Activated T-cell treated with anti-CD3 and anti-CD28 coated beads, Interleukin-2, amount 50 U/mL, for 48 hours (primary cell): ENCODE results near the gene KAZN.

Experiments used
- DNase-seq, 2 experiments: peaks; one replicate each; pipeline ENCODE4 v3.0.0-alpha.2; 2020

KAZN gene

DNA sequence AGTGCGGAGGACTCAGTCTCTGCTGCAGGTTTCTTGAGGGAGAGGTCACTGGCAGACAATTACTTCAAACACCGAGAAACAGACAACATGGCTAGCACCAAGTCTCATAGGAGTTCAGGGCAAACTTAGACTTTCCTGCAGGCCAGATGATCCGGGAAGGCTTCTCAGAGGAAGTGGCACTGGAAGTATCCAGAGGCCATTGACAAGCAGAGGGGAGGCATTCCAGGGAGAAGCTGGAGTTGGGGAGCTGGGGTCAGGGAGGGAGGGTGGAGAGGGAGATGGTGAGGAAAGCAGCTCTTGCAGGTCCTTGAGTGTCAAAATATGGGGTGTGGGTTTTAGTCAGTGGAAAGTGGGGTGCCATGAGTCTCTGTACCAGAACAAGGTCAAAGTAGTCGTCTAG lies 147.9 kb downstream of the KAZN start:
- no peak for DNase-seq

DNA sequence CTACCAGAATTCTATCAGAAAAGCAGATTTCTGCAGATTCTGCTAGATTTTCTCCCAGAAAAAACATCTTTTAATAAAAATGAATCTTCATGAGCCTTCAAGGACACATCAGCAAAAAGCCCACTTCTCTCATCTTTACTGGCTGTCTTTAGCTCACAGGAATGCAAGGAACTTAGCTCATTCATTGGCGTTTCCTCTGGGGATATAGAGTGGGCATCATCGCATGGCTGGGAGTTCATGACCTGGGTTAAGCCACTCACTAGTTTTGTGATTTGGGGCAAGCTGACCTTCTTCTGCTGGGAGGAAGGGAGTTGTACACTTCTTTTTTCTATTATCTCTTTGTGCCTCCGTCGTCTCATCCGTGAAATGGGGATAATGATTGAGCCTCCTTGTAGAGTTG lies 149.7 kb downstream of the KAZN start:
- no peak for DNase-seq

DNA sequence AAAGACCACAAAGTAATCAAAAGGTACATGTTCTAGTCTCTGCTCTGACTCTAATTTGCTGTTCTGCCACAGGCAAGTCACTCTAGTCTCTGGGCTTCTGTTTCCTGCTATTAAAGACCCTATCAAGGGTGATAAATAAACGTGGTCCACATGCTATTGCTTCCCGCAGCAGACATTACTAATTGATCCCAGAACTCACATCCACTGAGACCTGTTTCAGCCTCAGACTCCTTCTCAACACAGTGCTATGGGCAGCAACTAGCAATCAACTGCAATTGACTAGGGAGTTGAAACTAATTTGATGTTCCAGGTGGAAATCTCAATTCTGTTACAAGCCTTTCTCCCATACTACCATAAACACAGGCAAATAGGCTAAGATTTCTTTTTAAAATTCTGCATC lies 150.5 kb downstream of the KAZN start:
- no peak for DNase-seq

DNA sequence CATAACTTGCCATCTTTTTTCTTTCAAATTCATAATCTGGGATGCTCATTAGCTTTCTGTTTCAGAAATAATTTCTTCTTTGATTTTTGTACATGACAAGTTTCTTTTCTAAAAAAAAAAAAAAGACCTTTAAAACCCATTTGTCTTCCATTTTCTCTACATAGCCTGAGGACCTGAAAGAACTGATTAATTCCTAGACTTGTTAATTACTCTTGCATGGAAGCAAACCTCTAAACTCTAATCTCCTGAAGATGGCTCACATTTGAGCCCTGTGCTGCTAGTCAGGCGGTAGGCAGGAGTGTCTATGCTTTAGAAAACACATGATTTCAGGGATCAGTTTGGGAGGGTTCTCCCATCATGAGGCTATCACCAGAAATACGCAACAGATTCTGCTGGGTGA lies 152.0 kb downstream of the KAZN start:
- DNase-seq = no peak

DNA sequence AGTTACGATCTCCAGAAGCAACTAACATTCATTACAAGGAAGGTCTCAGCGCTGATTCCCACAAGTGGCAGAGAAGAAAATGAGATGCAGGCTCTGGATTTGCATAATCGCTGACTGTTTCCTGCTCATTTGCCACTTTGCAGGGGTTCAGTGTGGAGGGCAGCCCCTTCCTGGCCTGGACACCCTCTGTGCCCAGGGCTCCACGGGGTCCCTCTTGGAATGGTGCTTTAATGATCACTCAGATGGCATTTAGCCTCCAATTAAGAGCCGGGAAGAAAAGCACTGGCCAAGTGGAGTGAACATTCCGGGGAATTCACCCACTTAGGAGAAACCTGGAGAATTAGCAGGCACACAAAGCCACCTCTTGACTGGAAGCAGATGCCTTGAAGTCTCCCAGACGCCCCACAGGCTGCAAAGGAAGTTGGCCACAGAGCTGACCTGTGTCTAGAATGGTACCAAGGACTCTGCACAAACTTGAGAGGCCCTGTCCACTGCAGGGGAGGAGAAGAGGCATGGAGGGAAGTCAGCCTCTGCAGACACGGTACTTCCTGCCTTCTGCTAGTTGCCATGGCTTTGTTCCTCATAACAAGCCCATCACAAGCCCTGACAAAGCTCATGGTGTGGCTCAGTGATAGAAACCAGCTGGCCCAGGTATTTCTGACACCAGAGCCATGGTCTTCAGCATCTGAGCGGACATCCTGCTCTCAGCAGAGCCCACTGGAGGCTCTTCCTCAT lies 157.2 kb downstream of the KAZN start:
- no peak for DNase-seq

DNA sequence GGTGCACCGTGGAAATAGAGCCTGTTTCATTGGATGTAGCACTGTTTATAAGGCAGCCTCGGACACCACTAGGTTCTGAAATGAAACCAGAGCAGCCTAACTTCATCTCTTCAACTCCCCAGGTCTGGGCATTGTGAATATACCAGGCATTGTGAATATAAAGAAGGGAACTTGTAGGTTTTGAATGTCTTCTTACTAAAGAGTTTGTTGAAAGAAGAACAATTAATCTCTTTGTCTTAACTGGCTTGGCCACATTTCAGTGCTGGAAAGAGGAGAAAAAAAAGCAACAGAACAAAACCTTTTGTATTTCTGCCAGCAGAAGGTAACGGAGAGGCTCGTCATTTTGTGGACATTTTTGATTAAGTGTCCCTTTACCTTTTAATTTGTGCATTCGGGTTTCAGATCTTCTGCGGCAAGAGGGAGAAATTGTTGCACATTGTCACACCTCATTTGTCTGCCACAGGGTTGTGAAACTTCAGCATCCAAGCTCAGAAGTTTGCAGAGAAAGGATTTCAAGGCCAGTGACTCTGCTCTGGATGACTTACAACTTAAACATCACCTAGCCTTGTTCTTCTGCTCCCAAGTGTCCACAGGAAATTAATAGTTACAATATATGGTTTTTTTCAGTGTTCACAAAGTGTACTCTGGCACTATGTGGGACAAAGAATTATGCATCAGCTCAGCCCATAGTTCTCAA lies 158.3 kb downstream of the KAZN start:
- no peak for DNase-seq

DNA sequence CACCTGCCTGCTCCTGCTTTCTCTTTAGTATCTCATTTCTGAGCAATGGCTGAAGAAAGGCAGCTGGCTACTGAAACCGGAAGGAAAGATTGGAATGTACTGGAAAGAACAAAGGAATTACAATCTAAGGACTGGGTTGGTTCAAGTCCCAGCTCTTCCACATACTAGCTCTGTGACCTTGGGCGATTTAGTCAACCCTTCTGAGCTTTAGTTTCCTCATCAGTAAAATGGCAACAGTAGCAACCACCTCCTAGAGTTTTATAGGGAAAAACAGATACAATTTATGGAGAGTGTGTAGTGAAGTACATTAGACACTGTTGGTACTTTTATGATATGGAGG lies 158.8 kb downstream of the KAZN start:
- DNase-seq = no peak

DNA sequence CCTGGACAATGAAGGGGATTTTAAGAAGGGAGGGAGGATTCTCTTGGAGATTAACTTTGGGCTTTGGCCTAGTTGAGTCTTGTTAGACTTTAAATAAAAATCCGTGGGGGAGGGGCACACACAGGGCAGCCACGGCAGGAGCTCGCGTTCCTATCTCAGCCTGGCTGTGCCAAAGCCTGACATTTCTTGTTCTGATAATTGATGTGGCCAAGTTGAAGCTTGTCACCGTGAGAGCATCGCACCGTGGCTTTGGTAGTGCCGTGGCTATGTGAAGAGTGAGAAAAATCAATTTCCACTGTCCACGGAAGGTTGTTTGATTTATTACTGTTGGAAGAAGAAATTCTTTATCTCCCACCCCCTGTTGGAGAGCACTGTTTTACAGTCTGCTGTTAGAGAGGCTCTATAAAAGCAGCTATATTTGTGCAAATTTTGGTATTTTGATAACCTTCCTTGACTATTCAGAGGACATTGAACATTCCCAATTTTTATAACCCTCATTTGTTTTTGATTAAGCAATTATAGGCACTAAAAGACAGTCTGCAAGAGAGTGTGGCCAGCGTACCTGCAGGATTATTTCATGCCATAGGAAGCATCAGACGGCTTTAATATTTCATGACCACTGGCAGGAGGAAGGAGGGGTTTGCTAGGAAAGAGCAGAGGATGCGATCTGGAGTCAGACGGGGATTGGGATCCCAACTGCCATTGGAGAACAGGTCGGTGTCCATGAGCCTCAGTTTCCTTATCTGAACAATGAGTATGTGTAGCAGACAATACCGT lies 160.7 kb downstream of the KAZN start:
- DNase-seq = no peak

DNA sequence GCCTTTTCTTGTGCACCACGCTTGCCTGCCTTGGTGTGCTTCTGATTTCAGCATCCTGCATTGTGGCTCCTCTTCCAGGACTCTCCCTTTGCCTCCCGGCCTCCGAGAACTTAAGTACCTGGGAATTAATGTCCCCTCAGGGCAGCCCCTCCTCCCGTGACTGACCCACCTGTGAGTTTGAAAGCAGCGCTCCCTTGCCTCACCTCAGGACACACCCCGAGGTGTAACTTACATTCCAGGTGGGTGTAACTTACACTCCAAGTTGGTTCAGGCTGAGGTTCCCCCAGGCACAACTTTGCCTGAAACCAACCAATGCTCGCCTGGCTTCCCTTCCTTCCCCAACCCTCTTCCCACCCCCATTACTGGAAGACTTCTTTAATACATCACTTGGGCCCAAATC lies 161.4 kb downstream of the KAZN start:
- no peak for DNase-seq

DNA sequence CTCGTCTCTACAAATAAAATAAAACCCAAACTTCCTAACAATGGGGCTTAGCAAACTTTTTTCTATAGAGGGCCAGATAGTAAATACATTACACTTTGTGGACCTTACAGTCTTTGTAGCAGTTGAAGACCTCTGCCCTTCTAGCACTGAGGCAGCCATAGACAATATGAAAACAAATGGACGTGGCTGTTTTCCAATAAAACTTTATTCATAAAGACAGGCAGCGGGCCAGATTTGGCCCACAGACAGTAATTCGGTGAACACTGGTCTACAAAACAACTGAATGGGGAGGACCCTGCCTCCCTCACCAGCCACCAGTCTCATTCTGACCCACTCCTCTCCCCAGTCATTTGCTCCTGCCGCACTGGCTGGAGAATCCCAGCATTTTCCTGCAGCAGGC lies 162.3 kb downstream of the KAZN start:
- DNase-seq = no peak

DNA sequence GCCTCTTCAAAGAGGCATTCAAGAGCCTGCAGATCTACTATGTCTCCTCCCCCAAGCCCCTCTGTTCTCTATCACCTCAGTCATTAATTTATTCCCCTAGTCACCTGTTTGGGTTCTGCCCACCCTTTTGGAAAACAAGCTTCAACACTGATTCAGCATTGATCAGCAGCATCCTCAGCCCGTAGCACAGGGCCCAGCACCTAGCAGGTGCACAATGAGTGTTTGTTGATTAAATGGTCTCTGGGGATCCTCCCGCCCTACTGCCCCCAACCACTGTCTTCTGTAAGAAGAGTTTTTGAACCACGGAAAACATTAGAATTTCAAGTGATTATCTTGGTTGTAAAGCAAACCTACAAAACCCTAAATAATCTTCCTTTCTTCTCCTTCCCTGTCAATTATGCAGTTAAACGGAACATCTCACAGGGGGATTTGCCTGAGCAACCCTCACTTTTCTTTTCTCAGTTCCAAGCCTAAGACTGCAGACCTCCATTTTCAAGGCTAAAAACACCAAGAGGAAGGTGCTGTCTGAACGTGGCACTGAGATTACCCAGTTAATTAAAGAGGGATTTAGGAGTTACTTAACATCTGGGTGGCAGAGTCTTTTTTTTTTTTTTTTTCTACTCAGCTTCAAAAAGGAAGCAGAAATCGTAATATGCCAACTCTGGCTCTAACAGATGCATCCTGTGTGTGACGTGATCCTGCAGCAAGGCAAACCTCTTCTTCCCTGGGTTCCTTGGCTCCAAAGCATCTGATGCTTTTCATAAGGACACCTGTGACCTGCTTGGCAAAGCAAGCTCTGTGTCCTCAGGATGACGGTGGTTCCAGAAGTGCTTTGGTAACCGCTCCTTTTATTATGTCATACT lies 163.0 kb downstream of the KAZN start:
- DNase-seq = no peak

DNA sequence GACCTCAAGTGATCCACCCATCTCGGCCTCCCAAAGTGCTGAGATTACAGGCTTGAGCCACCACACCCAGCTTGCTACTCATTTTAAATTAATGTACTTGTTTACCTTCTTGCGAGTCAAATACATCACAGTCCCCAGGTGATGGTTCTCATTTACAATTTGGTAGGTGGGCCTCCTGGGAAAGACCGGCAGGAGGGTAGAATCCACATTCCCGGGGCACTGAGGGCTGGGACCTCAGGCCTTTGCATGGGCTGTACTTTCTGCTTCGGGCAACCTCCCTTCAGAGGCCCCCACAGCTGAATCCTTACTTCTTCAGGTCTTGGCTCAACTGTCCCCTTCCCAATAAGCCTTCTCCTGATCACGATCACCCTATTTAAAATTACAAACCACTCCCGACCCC lies 165.5 kb downstream of the KAZN start:
- no peak for DNase-seq

DNA sequence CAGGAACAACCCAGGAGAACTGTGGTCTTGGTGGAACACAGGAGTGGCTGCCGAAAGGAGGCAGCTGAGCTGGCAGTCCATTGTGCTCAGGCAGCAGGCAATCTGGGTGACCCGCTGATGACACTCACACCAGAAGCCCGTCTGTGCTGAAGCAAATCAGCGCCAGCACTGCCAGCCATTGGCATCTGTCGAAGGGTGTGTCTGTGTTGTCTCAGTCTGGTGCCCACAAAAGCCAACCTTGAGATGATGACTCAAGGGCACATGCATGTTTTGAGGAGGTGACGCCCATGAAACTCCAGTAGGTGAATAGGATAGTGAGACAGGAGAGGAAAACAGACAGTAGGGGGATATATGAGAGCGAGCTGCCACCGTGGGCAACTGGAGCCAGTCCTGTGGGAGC lies 167.3 kb downstream of the KAZN start:
- no peak for DNase-seq

DNA sequence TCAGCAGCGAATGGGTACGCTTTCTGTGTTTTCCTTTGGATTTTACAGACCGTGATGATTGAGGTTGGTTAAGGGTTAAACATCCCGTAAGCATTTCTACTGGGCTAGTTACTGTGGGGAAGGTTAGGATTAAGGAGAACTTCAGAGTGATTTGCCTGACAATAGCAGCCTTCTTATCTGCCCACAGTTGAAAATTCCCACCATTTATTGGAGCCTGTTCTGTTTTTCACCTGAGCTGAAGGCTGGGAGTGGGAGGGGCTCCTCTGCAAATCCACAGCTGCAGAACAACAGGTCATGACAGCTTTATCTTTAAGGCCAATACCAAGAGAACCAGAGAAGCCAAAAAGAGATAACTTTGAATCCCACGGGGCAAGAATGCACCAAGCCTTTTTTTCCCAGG lies 168.6 kb downstream of the KAZN start:
- DNase-seq = no peak

DNA sequence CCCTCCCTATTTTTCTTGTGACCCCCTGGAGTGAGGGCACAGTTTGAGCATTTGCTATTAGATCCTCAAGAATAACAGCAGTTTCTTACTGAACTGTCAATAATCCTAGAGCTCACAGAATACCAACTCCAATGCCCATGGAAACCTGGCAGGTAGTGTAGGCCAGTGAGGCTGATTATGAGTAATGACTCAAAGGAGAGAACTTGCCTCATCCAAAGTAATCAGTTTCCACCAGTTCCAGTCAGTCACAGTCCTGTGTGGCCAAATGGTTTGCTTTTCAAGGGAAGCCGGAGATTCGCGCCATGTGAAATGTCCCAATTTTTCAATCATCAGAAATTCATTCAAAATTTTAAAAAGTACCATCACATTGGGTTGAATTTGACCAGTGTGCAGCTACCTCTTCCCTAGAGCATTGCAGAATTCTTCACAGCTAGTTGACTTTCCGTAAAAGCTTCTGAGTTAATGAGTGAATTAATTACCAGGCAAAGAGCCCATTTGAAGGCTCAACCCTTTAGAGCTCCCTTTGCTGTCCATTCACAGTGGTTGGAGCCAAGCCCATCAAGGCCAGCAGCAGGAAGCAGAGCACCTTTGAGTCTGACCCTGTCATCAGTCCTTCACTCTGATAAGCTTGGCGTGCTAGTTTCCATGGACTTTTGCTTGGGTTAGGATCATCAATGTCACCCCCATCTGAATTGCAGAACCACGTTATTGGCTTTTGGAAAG lies 170.3 kb downstream of the KAZN start:
- DNase-seq = no peak

DNA sequence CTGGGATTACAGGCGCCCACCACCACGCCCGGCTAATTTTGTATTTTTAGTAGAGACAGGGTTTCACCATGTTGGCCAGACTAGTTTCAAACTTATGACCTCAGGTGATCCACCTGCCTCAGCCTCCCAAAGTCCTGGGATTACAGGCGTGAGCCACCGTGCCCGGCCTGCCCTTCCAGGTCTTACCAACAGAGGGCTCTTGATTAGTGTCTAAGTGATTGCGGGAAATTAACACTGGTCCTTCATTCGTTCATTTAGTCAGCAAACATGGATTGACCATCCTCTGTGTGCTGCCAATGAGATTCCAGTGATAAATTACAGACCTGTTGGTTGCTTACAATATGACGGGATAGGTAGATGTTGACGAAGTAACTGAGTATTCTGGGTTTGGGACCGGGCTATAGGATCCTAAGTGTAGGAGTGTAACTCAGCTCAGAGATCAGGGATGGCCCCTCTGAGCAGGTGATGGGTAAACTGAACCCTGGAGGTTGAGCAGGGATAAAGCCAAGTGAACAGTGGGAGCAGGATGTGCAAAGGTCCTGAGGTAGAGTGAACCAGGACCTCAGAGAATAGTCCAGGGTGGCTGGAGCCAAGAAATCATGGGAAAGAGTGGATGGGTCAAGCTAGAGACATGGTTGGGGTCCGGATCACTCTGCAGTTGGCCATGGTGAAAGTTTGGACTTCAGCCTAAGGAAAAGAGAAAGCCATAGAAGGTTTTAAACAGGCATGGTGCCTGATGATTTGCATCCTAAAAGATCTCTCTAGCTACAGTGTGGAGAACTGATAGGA lies 171.2 kb downstream of the KAZN start:
- DNase-seq = no peak

DNA sequence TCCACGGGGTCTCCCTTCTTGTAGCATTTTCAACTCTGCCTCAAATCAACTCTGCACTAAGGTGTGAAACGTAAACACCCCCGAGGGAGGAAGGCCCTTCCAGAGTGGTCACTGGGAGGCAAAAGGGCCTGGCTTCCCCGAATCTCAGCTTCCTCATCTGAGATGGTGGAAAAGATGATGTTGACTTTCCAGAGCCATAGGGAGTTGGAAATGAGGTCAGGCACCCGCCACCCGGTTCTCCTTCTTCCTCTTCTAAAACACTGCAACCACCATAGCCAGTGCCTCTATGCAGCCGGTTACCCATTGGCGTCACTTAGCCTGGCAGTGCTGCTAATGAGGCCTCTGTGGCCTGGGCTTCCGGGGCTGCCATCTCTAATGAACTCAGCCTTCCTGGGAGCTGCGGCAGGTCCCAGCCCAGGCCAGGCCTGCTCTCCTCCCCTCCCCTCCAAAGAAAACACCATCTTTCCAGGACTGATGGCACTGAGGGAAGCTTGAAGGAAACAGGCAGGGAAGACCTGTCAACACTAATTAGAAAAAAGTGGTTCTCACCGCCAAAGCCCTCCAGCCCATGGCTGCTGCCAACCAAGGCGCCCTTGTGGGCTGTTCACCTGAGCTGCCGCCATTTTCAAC lies 175.0 kb downstream of the KAZN start:
- DNase-seq = no peak

DNA sequence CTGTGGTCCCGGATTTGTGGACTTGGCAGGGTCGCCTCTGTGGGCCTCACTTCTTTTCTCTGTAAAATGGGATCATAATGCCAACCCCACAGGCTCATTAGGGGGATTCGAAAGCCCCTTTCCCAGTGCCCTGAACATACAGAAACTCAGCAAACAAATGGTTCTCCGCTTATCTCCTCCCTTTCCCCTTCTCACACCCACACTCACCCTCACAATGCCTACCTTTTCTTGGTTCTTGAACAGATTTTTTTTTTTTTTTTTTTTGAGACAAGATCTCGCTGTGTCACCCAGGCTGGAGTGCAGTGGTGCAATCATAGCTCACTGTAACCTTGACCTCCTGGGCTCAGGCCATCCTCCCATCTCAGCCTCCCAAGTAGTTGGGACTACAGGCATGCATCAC lies 175.7 kb downstream of the KAZN start:
- DNase-seq = no peak

DNA sequence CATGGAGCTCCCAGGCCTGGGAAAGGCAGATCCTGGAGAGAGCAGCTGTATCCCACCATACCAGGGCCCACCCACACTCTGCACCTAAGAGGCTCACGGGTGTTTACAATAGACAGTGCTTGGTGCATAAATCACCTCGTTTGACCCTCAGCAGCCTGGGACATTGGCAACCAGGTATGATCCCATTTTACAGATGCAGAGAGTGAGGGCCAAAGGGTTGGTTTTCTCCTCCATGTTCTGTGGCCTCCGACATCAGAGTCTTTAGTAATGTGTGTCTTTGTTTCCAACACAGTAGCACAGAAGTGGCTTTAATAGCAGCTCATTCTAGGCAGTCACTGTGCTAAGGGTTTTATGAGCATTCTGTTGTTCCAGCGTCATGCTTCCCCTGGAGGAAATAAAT lies 176.5 kb downstream of the KAZN start:
- no peak for DNase-seq

DNA sequence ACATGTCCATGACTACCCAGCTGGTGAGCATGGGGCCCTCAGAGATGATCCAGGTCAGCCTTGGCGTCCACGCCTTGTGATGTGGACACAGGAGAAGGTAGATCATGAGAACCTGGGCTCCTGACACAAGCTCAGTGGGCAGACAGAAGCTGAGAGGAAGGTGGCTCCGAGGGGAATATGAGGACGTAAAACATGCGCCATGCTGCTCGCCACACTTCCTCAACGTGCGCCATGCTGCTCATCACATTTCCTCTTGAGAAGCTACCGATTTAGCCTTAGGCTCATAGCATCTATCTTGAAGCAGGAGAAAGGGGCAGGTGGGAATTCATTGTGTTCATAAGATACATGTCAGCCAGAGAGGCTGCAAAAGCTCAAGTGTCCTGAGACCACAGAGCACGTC lies 176.9 kb downstream of the KAZN start:
- no peak for DNase-seq
